Measurements from ENCODE around the gene ST6GALNAC5. TPM values are rescaled to one million over a fixed set of nuclear protein-coding genes. Genes with fewer than 3 reads are reported as not detected.
A peak's percentile ranks its signal among the peaks of the same experiment; 100 is the strongest.

The ST6GALNAC5 gene
- total RNA-seq (2016; rRNA removed; fragmentation: Illumina TruSeq; extraction: Trizol) (not detected in 2 replicates), polyA plus RNA-seq (2011; rRNA removed) (not detected in 2 replicates), polyA minus RNA-seq (2011; rRNA and poly(A)+ RNA removed; ENCODE audit: low replicate concordance) (not detected in 2 replicates), Bru-seq, nascent RNA (percentile 1 among the genes with signal in this experiment), BruChase-seq, experiment 1, labeled RNA remaining after a 6-hour chase (percentile 2 among the genes with signal in this experiment), BruChase-seq, experiment 2, labeled RNA remaining after a 2-hour chase (percentile 1 among the genes with signal in this experiment)
- total RNA-seq (2016; cell fraction: cytosol; rRNA removed; fragmentation: Illumina TruSeq; extraction: Trizol; ENCODE audit: low read depth): not detected in 2 replicates
- total RNA-seq (2016; cell fraction: insoluble cytoplasmic fraction; rRNA removed; fragmentation: Illumina TruSeq; extraction: Trizol): not detected in 2 replicates
- not detected in 2 replicates for total RNA-seq (2016; cell fraction: membrane; rRNA removed; fragmentation: Illumina TruSeq; extraction: Trizol)
- total RNA-seq (2016; cell fraction: nucleus; rRNA removed; fragmentation: Illumina TruSeq; extraction: Trizol): not detected in 2 replicates
- polyA plus RNA-seq (2011; cell fraction: cytosol; rRNA removed): not detected in 2 replicates
- not detected in 2 replicates for polyA plus RNA-seq (2011; cell fraction: nucleus; rRNA removed)
- polyA plus RNA-seq (2012): not detected in 2 replicates
- polyA plus RNA-seq (2016; cell fraction: cytosol; fragmentation: Illumina TruSeq; extraction: Trizol; ENCODE audit: low read depth): not detected in 2 replicates
- not detected in 2 replicates for polyA plus RNA-seq (2016; cell fraction: insoluble cytoplasmic fraction; fragmentation: Illumina TruSeq; extraction: Trizol; ENCODE audit: low read depth)
- not detected in 2 replicates for polyA plus RNA-seq (2016; cell fraction: membrane; fragmentation: Illumina TruSeq; extraction: Trizol; ENCODE audit: low read depth)
- polyA plus RNA-seq (2016; cell fraction: nucleus; fragmentation: Illumina TruSeq; extraction: Trizol; ENCODE audit: insufficient read depth, low read depth): not detected in 2 replicates
- not detected in 2 replicates for polyA minus RNA-seq (2011; cell fraction: cytosol; rRNA and poly(A)+ RNA removed)
- not detected in 2 replicates for polyA minus RNA-seq (2011; cell fraction: nucleus; rRNA and poly(A)+ RNA removed)
- long read RNA-seq, experiment 1: 0 reads
- long read RNA-seq, experiment 2: 0 reads

DNA sequence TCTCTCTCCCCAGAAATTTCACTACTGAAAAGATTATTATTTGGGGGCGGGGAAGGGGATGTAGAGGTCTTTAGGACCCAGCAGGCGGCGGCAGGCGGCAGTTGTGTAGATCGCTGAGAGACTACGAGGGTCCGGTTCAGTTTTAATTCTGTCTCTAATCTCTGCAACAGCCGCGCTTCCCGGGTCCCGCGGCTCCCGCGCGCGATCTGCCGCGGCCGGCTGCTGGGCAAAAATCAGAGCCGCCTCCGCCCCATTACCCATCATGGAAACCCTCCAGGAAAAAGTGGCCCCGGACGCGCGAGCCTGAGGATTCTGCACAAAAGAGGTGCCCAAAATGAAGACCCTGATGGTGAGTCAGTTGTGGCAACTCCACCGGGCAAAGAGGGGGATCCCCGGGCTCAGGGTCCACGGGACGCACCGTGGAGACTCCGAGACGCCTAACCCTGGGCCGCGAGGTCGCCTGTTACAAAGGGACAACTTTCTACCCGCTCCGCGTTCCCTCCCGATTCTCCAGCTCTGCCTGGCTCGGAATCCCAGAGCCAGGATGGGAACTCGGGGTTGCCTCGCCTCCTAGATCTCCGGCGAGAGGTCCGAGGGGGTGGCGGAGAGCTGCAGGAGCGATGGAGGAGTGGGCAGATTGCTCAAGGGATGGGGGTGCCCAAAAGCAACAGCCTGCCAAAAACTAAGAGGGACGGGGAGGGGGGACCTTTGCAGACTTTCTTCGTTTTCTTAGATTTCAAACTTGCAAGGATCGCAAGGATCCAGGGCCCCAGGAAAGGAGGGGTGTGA, at the start of gene ST6GALNAC5:
Gene ST6GALNAC5, plus strand, starts transcription at position 139 of the 789 bp plus-strand sequence.
- no TSS peak for BruUV-seq (replicated peaks)
- intact Hi-C loops (cut with micrococcal nuclease; ENCODE audit: unreplicated experiment) (no loop called here), in situ Hi-C loops (cut with HindIII; ENCODE audit: extremely low pct_ligation_motif_present, low pct_unique_long_range_greater_than_20kb) (no loop called here)
- WGBS (ENCODE audit: low lambda C conversion rate): 27% methylated on average over 38 of the region's 50 CpGs
- H3K4me2 ChIP-seq (ENCODE audit: low read depth, low read length): peak within 1 kb of the TSS; percentile 7; the same call in 1 of the 2 replicates
- DNase-seq (ENCODE audit: low spot score) (no peak), ATAC-seq (peak; percentile 36; the same call in 1 of the 3 replicates), FAIRE-seq (no peak)
- H3K27me3 ChIP-seq (ENCODE audit: control insufficient read depth in 1 of 2, insufficient read depth in 2 of 2, low read length in 2 of 2): 0 out of 5 replicates have a peak, but pooled peaks cover 0 to 10% of the 10 kb centered on the region in 2 experiments
- H3K9me3 ChIP-seq (ENCODE audit: low read length): no peaks in the 10 kb centered on the region
- H3K27ac ChIP-seq (ENCODE audit: extremely low read length, insufficient read depth, low read length): no peak within 1 kb of the TSS
- no peaks in the 10 kb centered on the region for H3K4me1 ChIP-seq (ENCODE audit: insufficient read depth, low read length)
- no peaks in the 10 kb centered on the region for H3K36me3 ChIP-seq (replicated peaks in 1 of 2; ENCODE audit: control insufficient read depth in 1 of 2, insufficient read depth in 2 of 2, low read length in 2 of 2)
- no peaks in the 10 kb centered on the region for H3K79me2 ChIP-seq (ENCODE audit: insufficient read depth, low read length)
- H3K4me3 ChIP-seq (replicated peaks in 1 of 3; ENCODE audit: insufficient read depth in 1 of 3, low read depth in 2 of 3, low read length in 3 of 3): no peak within 1 kb of the TSS
- CTCF ChIA-PET (ENCODE audit: low intra/inter-chr PET ratio, low total read pairs): no interaction called here
- no peak within 1 kb of the TSS for H3K9ac ChIP-seq (ENCODE audit: insufficient read depth, low read depth, low read length)
- H2AFZ ChIP-seq (ENCODE audit: low read length): no peak within 1 kb of the TSS
- POLR2A ChIA-PET: no interaction called here
- TF ChIP-seq ZNF549 (CRISPR knock-in tag; IDR thresholded peaks at IDR 0.05) (no peak), NR1H2 (CRISPR knock-in tag; IDR thresholded peaks at IDR 0.05; ENCODE audit: borderline replicate concordance, low read depth) (no peak), ZNF766 (CRISPR knock-in tag; IDR thresholded peaks at IDR 0.05; ENCODE audit: borderline replicate concordance) (no peak), ZNF737 (CRISPR knock-in tag; IDR thresholded peaks at IDR 0.05; ENCODE audit: borderline replicate concordance) (no peak), ZBTB8A (CRISPR knock-in tag; IDR thresholded peaks at IDR 0.05; ENCODE audit: borderline replicate concordance, low read depth) (no peak), THAP11 (CRISPR knock-in tag; IDR thresholded peaks at IDR 0.05) (no peak), ZNF713 (CRISPR knock-in tag; IDR thresholded peaks at IDR 0.05) (no peak)
- H4K20me1 ChIP-seq (ENCODE audit: insufficient read depth, low read length): no peaks in the 10 kb centered on the region

Measured in HepG2 (cell line).